NCI-H1417 (cell line): ENCODE results near the gene TBC1D22A.

Experiments
- DNase-seq, 3 experiments: peaks; one replicate each; lab custom pipeline; 2025; lab: John Stamatoyannopoulos, UW

The TBC1D22A gene

GRCh38 chr22:46835693-46836092 lies 73.2 kb downstream of the TBC1D22A start:
- DNase-seq: no peak

GRCh38 chr22:46841522-46841921 lies 79.1 kb downstream of the TBC1D22A start:
- no peak for DNase-seq

- peak in 2 of 3 experiments; percentile 16 to 46 for DNase-seq
These were observed 80.2 kb downstream of the TBC1D22A start for GRCh38 chr22:46842606-46843005.

- DNase-seq: no peak
These were observed 81.4 kb downstream of the TBC1D22A start for GRCh38 chr22:46843821-46844255.

- DNase-seq: no peak
These were observed 82.3 kb downstream of the TBC1D22A start for GRCh38 chr22:46844606-46845210.

- peak in 1 of 3 experiments; percentile 3 for DNase-seq
These were observed 83.1 kb downstream of the TBC1D22A start for GRCh38 chr22:46845296-46846149.

GRCh38 chr22:46846150-46846831 lies 83.8 kb downstream of the TBC1D22A start:
- no peak for DNase-seq

GRCh38 chr22:46846832-46847355 lies 84.4 kb downstream of the TBC1D22A start:
- no peak for DNase-seq

GRCh38 chr22:46848197-46848596 lies 85.7 kb downstream of the TBC1D22A start:
- DNase-seq: no peak

GRCh38 chr22:46849101-46849500 lies 86.7 kb downstream of the TBC1D22A start:
- DNase-seq: no peak

- no peak for DNase-seq
These were observed 87.5 kb downstream of the TBC1D22A start for GRCh38 chr22:46849951-46850350.

GRCh38 chr22:46851311-46851710 lies 88.9 kb downstream of the TBC1D22A start:
- no peak for DNase-seq

- no peak for DNase-seq
These were observed 89.5 kb downstream of the TBC1D22A start for GRCh38 chr22:46851941-46852340.

- no peak for DNase-seq
These were observed 90.3 kb downstream of the TBC1D22A start for GRCh38 chr22:46852771-46853170.

- no peak for DNase-seq
These were observed 90.7 kb downstream of the TBC1D22A start for GRCh38 chr22:46853191-46853590.

- DNase-seq: no peak
These were observed 91.8 kb downstream of the TBC1D22A start for GRCh38 chr22:46854125-46854870.

GRCh38 chr22:46855681-46856080 lies 93.2 kb downstream of the TBC1D22A start:
- no peak for DNase-seq

GRCh38 chr22:46856661-46857060 lies 94.2 kb downstream of the TBC1D22A start:
- DNase-seq: no peak

GRCh38 chr22:46857142-46857884 lies 94.9 kb downstream of the TBC1D22A start:
- DNase-seq: no peak

- no peak for DNase-seq
These were observed 95.4 kb downstream of the TBC1D22A start for GRCh38 chr22:46857885-46858143.

GRCh38 chr22:46858181-46858771 lies 95.8 kb downstream of the TBC1D22A start:
- DNase-seq: no peak
